HCT116 (cell line): ENCODE data around the gene DCAF17. TPM values are rescaled to one million over a fixed set of nuclear protein-coding genes. Genes with fewer than 3 reads are reported as not detected.

Experiments
- ATAC-seq: fragments of 200-7000 bp; cut with Tn5 transposase; 2 replicates; pipeline ENCODE4 v1.9.1; 2020; ENCODE audit warnings: mild to moderate bottlenecking, moderate library complexity
- BruUV-seq: library from RNA; stranded (reverse); fragments of 400-500 nt; replicated peaks from 2 replicates; lab custom pipeline; 2021; lab: Mats Ljungman, UMichigan
- CTCF ChIA-PET: fragments of 300-600 bp; sonication (Branson Sonifier 250); formaldehyde crosslinking; loops from one replicate; lab custom pipeline; 2021; ENCODE audit warnings: antibody characterized with exemption; lab: Charles Lee
- POLR2A ChIA-PET: fragments of 300-600, 350-600 bp; sonication (Branson Sonifier 250); formaldehyde crosslinking; loops from one replicate; lab custom pipeline; 2021; ENCODE audit warnings: antibody characterized with exemption; lab: Charles Lee
- RAD21 ChIA-PET, 2 experiments: fragments of 300-600 bp; sonication (Branson Sonifier 250); formaldehyde crosslinking; loops; one replicate each; lab custom pipeline; 2023; ENCODE audit warnings: low total read pairs in 2 of 2; ENCODE audit not compliant: uncharacterized antibody in 2 of 2, unreplicated experiment in 2 of 2, low non-redundant PET in 1 of 2; lab: Charles Lee
- DNase-seq: peaks from one replicate; pipeline ENCODE4 v3.0.0-alpha.2; 2010; ENCODE audit warnings: low read depth, low spot score
- H2AFZ ChIP-seq: fragments of 200-600 bp; shearing (Covaris generic), sonication (generic); 2 replicates; pipeline ENCODE4 v1.6.1; 2017; ENCODE audit warnings: low read depth, mixed run types, mixed read lengths, antibody characterized with exemption, low read length; ENCODE audit not compliant: poor library complexity, severe bottlenecking
- H3K27ac ChIP-seq: 2 replicates; pipeline ENCODE4 v1.5.1; 2012; ENCODE audit warnings: low read depth, low read length
- H3K27me3 ChIP-seq: fragments of 200-600 bp; sonication (generic); 2 replicates; pipeline ENCODE4 v1.6.1; 2016; ENCODE audit warnings: mixed run types, low read length, mixed read lengths; ENCODE audit not compliant: insufficient read depth
- H3K36me3 ChIP-seq, 2 experiments: fragments of 200-500 bp in 1 of 2; fragments of 200-600 bp in 1 of 2; sonication (Bioruptor generic) in 1 of 2; sonication (generic) in 1 of 2; 2 replicates each; pipeline versions ENCODE4 v1.5.1 to v1.6.1; 2014 to 2016; ENCODE audit warnings: low read length in 2 of 2, inconsistent platforms in 1 of 2, mixed read lengths in 1 of 2, mixed run types in 1 of 2; ENCODE audit not compliant: insufficient read depth in 2 of 2, control insufficient read depth in 1 of 2
- H3K4me1 ChIP-seq, 2 experiments: fragments of 200-600 bp in 1 of 2; sonication (generic) in 1 of 2; 2 replicates each; pipeline versions ENCODE4 v1.5.1 to v1.6.1; 2012 to 2017; ENCODE audit warnings: low read length in 2 of 2, inconsistent platforms in 1 of 2, mild to moderate bottlenecking in 1 of 2, mixed read lengths in 1 of 2, mixed run types in 1 of 2, moderate library complexity in 1 of 2; ENCODE audit not compliant: insufficient read depth in 2 of 2, control insufficient read depth in 1 of 2
- H3K4me2 ChIP-seq: fragments of 200-600 bp; sonication (generic); 2 replicates; pipeline ENCODE4 v1.6.1; 2017; ENCODE audit warnings: mixed run types, low read length, mixed read lengths
- H3K4me3 ChIP-seq, 2 experiments: fragments of 200-600 bp in 1 of 2; sonication (generic) in 1 of 2; replicated peaks in 1 of 2; 2 replicates each; pipeline ENCODE4 v1.5.1; 2011 to 2016; ENCODE audit warnings: low read length in 2 of 2, control low read depth in 1 of 2, low read depth in 1 of 2, mild to moderate bottlenecking in 1 of 2, mixed read lengths in 1 of 2, mixed run types in 1 of 2
- H3K79me2 ChIP-seq: fragments of 200-600 bp; sonication (generic); 2 replicates; pipeline ENCODE4 v1.6.1; 2017; ENCODE audit warnings: mild to moderate bottlenecking, mixed run types, low read length, moderate library complexity, mixed read lengths; ENCODE audit not compliant: insufficient read depth
- H3K9ac ChIP-seq: fragments of 200-600 bp; sonication (generic); 2 replicates; pipeline ENCODE4 v1.6.1; 2016; ENCODE audit warnings: low read length, mixed read lengths
- H3K9me2 ChIP-seq: fragments of 200-600 bp; sonication (generic), shearing (Covaris generic); 2 replicates; pipeline ENCODE4 v1.6.1; 2017; ENCODE audit warnings: mixed run types, mild to moderate bottlenecking, moderate library complexity; ENCODE audit not compliant: insufficient read depth
- H3K9me3 ChIP-seq, 2 experiments: fragments of 200-500 bp in 1 of 2; fragments of 200-600 bp in 1 of 2; sonication (Bioruptor generic) in 1 of 2; sonication (generic) in 1 of 2; 2 replicates each; pipeline ENCODE4 v1.6.1; 2014 to 2017; ENCODE audit warnings: low read length in 2 of 2, mixed read lengths in 2 of 2, inconsistent platforms in 1 of 2, low read depth in 1 of 2, mild to moderate bottlenecking in 1 of 2, mixed run types in 1 of 2, moderate library complexity in 1 of 2; ENCODE audit not compliant: control insufficient read depth in 1 of 2, insufficient read depth in 1 of 2
- H4K20me1 ChIP-seq: fragments of 200-600 bp; sonication (generic), shearing (Covaris generic); 2 replicates; pipeline ENCODE4 v1.6.1; 2017; ENCODE audit warnings: mixed run types, mild to moderate bottlenecking, moderate library complexity; ENCODE audit not compliant: insufficient read depth
- ATF3 ChIP-seq: IDR thresholded peaks from 2 replicates; pipeline ENCODE4 v1.6.1; 2012
- CEBPB ChIP-seq: IDR thresholded peaks from 2 replicates; pipeline ENCODE4 v1.6.1; 2012; ENCODE audit warnings: low read depth
- CTCF ChIP-seq, 3 experiments: fragments of 200-600 bp in 1 of 3; sonication (generic) in 1 of 3; IDR thresholded peaks in 2 of 3; conservative IDR thresholded peaks in 1 of 3; 2 replicates each; pipeline ENCODE4 v1.5.1; 2012 to 2017; ENCODE audit warnings: low read depth in 2 of 3, low read length in 2 of 3, antibody characterized with exemption in 1 of 3, borderline replicate concordance in 1 of 3, control low read depth in 1 of 3, mild to moderate bottlenecking in 1 of 3, mixed read lengths in 1 of 3, mixed run types in 1 of 3, moderate library complexity in 1 of 3; ENCODE audit not compliant: insufficient read depth in 1 of 3
- ELF1 ChIP-seq: IDR thresholded peaks from 2 replicates; pipeline ENCODE4 v1.6.1; 2012; ENCODE audit warnings: low read depth, borderline replicate concordance
- EZH2 ChIP-seq: fragments of 200-600 bp; sonication (generic); IDR thresholded peaks from 2 replicates; pipeline ENCODE4 v1.6.1; 2017; ENCODE audit warnings: antibody characterized with exemption, mixed run types
- EZH2phosphoT487 ChIP-seq: fragments of 200-600 bp; IDR thresholded peaks from 2 replicates; pipeline ENCODE4 v1.6.1; 2018; ENCODE audit warnings: antibody characterized with exemption, borderline replicate concordance
- POLR2AphosphoS5 ChIP-seq: IDR thresholded peaks from 2 replicates; pipeline ENCODE4 v1.6.1; 2011; ENCODE audit warnings: mild to moderate bottlenecking, low read depth, low read length, moderate library complexity
- RAD21 ChIP-seq: IDR thresholded peaks from 2 replicates; pipeline ENCODE4 v1.6.1; 2012; ENCODE audit warnings: low read depth, mild to moderate bottlenecking
- SP1 ChIP-seq: IDR thresholded peaks from 2 replicates; pipeline ENCODE4 v1.6.1; 2012; ENCODE audit warnings: low read depth
- SRF ChIP-seq: IDR thresholded peaks from 2 replicates; pipeline ENCODE4 v1.6.1; 2012; ENCODE audit warnings: low read depth
- YY1 ChIP-seq: IDR thresholded peaks from 2 replicates; pipeline ENCODE4 v1.6.1; 2011; ENCODE audit warnings: low read length, low read depth, moderate library complexity, mild to moderate bottlenecking; ENCODE audit not compliant: insufficient replicate concordance; ENCODE audit errors: extremely low read depth
- ZBTB33 ChIP-seq: IDR thresholded peaks from 2 replicates; pipeline ENCODE4 v1.6.1; 2011; ENCODE audit warnings: mild to moderate bottlenecking, low read length, moderate library complexity; ENCODE audit not compliant: insufficient replicate concordance; ENCODE audit errors: extremely low read depth
- ZNF274 ChIP-seq: fragments of 200-500 bp; sonication (Bioruptor generic); IDR thresholded peaks from 2 replicates; pipeline ENCODE4 v1.6.1; 2014; ENCODE audit warnings: mild to moderate bottlenecking, low read depth, low read length, inconsistent platforms
- intact Hi-C: fragments of 100-400 bp; cut with micrococcal nuclease; formaldehyde crosslinking; loops from 2 replicates; pipeline ENCODE4 v1.10.0; 2022
- total RNA-seq: library from RNA; stranded (reverse); gene quantifications from one replicate; pipeline ENCODE4 v1.2.1, GENCODE V29; 2021; ENCODE audit not compliant: unreplicated experiment

Gene DCAF17
- total RNA-seq, 1 experiment from 2014 or later: 17.7 TPM

- POLR2A ChIA-PET: no interaction called here
- Histone ChIP-seq H3K4me3 (no peak overlapping the region), H3K9me3 (no peaks in the 10 kb centered on the region), H3K36me3 (peaks cover 0 to 11% of the 10 kb centered on the region in 2 experiments; a peak in 2 of 4 replicates), H3K27me3 (no peaks in the 10 kb centered on the region), H3K27ac (no peak overlapping the region), H3K9ac (no peak overlapping the region), H4K20me1 (no peaks in the 10 kb centered on the region), H3K4me1 (no peaks in the 10 kb centered on the region), H3K9me2 (no peaks in the 10 kb centered on the region), H2AFZ (no peak overlapping the region), H3K79me2 (no peaks in the 10 kb centered on the region), H3K4me2 (no peak overlapping the region)
- intact Hi-C loops: no loop called here
- DNase-seq (no peak), ATAC-seq (no peak)
- TF ChIP-seq CEBPB (no peak), ZNF274 (no peak), POLR2AphosphoS5 (no peak), CTCF (IDR thresholded peaks at IDR 0.05 in 2 of 3, conservative IDR thresholded peaks at IDR 0.05 in 1 of 3; ENCODE audit: borderline replicate concordance in 1 of 3, insufficient read depth in 1 of 3, low read depth in 2 of 3, low read length in 2 of 3) (no peak), EZH2phosphoT487 (no peak), RAD21 (no peak)
- no TSS peak for BruUV-seq
- CTCF ChIA-PET: no interaction called here
- RAD21 ChIA-PET: no interaction called here
Observed at GRCh38 chr2:171469176-171469575, 35.1 kb downstream of the DCAF17 start.

- Histone ChIP-seq H2AFZ (no peak overlapping the region), H3K9ac (no peak overlapping the region), H3K9me2 (no peaks in the 10 kb centered on the region), H3K79me2 (no peaks in the 10 kb centered on the region), H3K36me3 (peaks cover 0 to 11% of the 10 kb centered on the region in 2 experiments; a peak in 2 of 4 replicates), H3K27me3 (no peaks in the 10 kb centered on the region), H3K27ac (no peak overlapping the region), H3K4me3 (no peak overlapping the region), H3K4me1 (no peaks in the 10 kb centered on the region), H3K9me3 (no peaks in the 10 kb centered on the region), H4K20me1 (no peaks in the 10 kb centered on the region), H3K4me2 (no peak overlapping the region)
- no TSS peak for BruUV-seq
- CTCF ChIA-PET: no interaction called here
- intact Hi-C loops: no loop called here
- DNase-seq: no peak
- ATAC-seq: no peak
- RAD21 ChIA-PET: no interaction called here
- POLR2A ChIA-PET: no interaction called here
- TF ChIP-seq RAD21: no peak
- no peak for TF ChIP-seq ATF3
- TF ChIP-seq POLR2AphosphoS5: no peak
- TF ChIP-seq YY1: no peak
- TF ChIP-seq SP1: no peak
- no peak for TF ChIP-seq CTCF (IDR thresholded peaks at IDR 0.05 in 2 of 3, conservative IDR thresholded peaks at IDR 0.05 in 1 of 3; ENCODE audit: borderline replicate concordance in 1 of 3, insufficient read depth in 1 of 3, low read depth in 2 of 3, low read length in 2 of 3)
- TF ChIP-seq SRF: no peak
- TF ChIP-seq ZBTB33: no peak
- TF ChIP-seq EZH2: no peak
- TF ChIP-seq ELF1: no peak
Observed at GRCh38 chr2:171470129-171470528, 36.1 kb downstream of the DCAF17 start.
